ELF-1 (cell line): ENCODE measurements around the gene DNER.

ENCODE experiments used
- DNase-seq: peaks from one replicate; pipeline ENCODE4 v3.0.0-alpha.2; 2016; ENCODE audit warnings: low read depth, low spot score

The DNER gene

GRCh38 chr2:229673676-229674075 is 40.7 kb downstream of the DNER start:
- no peak for DNase-seq

DNA sequence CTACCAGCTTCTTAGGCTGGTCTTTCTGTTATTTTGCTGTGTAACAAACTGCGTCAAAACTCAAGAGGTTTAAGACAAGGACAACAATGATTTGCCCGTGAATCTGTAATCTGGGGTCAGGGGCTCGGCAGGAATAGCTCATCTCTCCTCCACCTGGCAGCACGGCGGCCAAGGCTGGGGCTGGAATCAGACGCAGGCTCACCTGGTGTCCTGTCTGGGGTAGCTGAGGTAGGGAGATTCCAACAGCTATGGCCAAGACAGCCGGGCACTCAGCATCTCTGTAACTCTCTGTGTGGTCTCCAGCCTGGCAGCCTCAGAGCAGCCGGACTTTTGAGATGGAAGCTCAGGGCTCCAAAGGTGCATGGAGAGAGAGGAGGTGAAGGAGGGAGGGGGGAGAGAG is 42.3 kb downstream of the DNER start:
- no peak for DNase-seq

GRCh38 chr2:229669841-229670240 is 44.5 kb downstream of the DNER start:
- no peak for DNase-seq

- DNase-seq = no peak
Observed at GRCh38 chr2:229666811-229667210, 47.5 kb downstream of the DNER start.

DNA sequence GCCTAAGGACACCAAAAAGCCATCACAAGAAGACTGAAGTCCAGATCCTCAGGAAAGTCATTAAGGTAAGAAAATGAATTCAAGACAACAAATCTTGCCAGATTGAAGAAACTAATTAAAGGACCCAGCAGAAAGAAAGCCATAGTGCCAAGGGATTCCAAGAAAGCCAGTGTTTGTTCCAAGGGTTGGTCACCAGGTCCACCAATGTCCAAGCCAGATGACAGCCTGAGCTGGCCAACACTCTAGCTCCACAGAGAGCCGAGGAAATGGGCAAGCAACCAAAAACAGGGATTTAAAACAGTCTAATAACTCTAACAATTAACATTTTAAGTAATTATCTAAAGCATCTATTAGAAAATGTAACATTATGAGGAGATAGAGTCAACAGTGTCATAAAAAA is 49.2 kb downstream of the DNER start:
- DNase-seq = no peak

DNA sequence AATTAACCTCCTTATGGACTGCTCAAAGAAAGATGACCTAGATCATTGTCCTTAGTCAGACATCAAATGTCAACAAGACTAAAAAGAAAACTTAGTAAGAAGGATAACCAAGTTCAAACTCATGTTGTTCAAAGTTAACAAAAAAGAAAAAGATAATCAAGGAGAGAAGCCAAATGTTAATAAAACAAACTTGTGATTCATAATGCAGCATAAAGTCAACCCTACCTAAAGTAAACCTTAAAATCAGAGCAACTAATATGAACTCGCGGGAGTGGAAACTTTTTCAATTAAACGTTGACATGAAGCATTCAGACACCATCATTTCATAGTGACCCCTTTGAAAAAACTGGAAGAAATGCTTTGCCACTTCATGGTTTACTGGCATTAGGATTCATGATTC is 52.9 kb downstream of the DNER start:
- no peak for DNase-seq

GRCh38 chr2:229660951-229661350 is 53.4 kb downstream of the DNER start:
- no peak for DNase-seq

DNA sequence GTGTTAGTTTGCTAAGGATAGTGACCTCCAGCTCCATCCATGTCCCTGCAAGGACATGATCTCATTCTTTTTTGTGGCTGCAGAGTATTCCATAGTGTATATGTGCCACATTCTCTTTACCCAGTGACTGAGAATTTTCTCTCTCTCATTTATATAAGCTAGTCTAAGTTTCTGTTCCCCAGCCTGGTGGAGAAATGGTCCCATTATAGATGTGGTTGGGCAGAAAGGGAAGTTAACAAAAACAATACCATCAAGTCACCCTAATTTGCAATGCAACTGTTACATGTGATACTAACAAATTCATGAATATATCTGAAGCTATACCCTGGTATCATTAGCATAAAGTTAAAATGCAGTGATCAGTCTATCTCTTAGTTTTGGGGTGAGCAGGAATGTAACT is 54.0 kb downstream of the DNER start:
- no peak for DNase-seq

GRCh38 chr2:229658004-229658403 is 56.4 kb downstream of the DNER start:
- DNase-seq = no peak

- DNase-seq = no peak
Observed at GRCh38 chr2:229654437-229654836, 59.9 kb downstream of the DNER start.

- DNase-seq = no peak
Observed at GRCh38 chr2:229653531-229653930, 60.8 kb downstream of the DNER start.

- no peak for DNase-seq
Observed at GRCh38 chr2:229652796-229653195, 61.6 kb downstream of the DNER start.

- DNase-seq = peak; percentile 13
Observed at GRCh38 chr2:229650901-229651300, 63.5 kb downstream of the DNER start.

DNA sequence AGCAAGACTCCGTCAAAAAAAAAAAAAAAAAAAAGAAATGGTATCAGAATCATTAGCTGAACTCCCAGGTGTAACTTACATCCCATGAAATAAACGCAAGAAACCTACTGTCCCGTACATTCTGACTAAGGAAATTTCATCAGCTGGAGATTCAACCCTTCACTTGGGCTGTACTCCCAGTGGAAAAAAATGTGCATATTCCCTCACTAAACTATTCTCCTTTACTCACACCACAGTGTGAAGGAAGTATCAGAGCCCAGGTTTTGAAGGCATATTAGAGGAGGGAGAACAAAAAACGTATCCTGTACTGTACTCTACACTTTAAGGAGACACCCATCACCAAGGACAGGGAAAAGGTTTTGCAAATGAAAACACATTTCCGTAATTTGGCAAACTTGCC is 64.3 kb downstream of the DNER start:
- no peak for DNase-seq

- DNase-seq = no peak
Observed at GRCh38 chr2:229646186-229646723, 68.1 kb downstream of the DNER start.

- no peak for DNase-seq
Observed at GRCh38 chr2:229642371-229642770, 72.0 kb downstream of the DNER start.

DNA sequence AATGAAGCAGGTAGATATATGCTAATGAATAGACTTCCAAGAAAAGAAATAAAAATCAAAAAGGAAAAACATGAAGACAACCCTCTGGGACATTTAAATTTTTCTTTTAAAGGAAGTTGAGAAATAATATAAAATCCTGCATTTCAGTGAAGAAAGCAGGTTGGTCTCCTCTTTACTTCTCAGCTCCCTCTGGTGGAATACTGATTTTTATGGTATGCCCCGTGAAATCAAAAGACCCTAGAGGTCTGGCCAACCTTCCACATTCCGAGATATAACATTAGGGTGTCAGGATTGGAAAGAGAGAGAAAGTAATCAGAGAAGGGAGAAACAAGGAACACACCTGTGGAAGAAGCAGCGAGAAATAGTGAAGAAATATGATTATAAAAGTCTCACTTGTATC is 72.7 kb downstream of the DNER start:
- DNase-seq = no peak

DNA sequence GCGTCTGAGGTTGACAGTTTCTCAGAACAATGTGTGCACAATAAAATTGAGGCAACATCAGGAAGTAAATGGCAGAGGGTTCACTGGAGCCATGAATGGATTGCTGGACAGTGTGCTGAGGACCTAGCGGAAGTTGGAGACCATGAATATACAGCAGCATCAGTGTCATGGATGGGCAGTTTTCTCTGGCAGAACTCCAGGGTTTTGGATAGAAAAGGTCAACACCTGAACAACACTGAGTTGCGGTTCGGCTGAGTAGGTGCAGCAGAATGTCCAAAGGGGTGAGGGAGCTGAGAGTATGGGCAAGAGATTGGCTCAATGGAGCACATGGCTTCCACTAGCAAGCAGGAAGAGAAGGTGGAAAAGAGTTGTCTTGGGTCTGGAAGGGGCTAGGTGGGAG is 73.7 kb downstream of the DNER start:
- no peak for DNase-seq

DNA sequence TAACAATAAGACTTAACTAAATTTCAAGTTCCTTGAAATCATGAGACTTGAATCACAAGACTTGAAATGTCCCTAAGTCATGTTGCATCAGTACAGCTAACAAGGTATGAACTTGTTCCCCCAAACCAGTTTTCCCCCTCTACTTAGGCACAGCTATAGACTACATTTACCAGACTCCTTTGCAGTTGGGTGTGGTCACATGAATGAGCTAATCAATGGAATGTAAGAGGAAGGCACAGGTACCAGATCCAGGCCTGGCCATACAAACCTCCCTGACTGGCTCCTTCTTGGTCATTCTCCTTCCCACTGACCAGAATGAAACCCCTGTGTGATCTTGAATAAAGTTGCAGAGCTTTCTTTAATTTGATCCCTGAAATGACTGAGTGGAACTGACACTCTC is 77.8 kb downstream of the DNER start:
- no peak for DNase-seq

DNA sequence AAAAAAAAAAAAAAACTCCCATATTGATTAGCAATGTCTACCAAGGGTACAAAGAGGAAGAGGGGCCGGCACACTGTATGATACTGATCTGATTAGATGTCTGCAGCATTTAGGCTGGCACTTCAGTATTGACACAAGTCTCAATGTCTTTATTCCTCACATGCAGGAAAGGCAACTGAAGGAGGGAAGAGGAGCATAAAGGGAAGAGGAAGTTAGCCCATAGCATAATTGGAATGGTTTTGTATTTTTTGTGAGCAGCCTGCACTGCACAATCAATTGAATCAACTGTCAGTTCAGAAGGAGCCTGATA is 79.0 kb downstream of the DNER start:
- no peak for DNase-seq

DNA sequence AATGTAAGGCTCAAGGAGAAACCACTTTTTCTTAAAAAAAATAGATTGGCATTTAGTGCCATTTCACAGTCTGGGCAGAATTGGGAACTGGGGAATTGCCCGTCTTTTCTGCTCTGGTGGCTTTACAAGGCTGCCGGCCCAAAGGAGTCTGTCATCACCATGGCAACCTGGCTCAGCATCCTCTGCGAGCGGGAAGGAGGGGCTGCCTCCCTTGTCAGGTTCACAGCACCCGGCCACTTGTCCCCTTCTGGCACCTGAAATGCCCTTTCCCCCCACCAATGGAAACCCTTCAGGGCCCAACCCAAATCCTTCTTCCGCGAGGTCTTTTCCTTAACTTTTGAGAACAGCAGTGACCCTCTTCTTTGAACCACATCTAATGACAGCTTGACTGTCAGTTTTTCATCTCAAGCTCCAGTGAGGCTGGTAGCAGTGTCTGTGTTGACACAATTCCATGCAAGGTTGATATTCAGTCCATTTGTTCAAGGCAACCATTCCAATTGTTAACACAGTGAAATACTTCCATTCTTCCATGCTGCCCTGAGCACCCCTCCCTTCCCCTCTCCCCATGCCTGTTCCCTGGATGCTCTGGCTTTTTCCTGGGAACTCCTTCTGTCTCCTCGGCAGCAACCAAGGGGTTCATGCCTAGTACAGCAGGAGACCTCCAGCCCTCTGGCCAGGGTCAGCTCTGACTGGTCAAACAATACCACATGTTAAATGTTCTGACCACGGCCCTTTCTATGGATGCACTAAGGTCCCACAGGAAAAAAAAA is 79.6 kb downstream of the DNER start:
- no peak for DNase-seq

GRCh38 chr2:229633556-229633955 is 80.8 kb downstream of the DNER start:
- DNase-seq = no peak

- no peak for DNase-seq
Observed at GRCh38 chr2:229629039-229629438, 85.3 kb downstream of the DNER start.

DNA sequence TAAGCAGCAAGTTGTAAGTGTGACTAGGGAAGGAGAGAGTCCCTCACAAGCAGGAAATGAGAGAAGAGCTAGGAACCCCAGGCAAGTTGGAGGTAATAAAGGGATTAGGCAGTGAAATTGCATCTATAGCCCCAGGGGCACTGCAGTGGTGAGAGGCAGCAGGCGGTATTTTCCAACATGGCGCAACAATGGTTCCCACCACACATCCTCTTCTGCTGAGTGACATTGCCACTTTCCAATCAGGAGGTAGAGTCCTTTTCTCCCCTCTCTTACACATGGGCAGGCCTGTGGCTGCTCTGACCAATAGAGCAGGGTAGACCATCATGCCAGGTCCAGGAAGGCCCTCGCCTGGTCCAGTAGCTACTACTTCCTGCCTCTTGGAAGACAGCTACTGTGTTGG is 86.6 kb downstream of the DNER start:
- DNase-seq = peak; percentile 79
